Trophoblast cell (in vitro differentiated cells and primary cell): Measurements from ENCODE around the gene TGIF1.

ENCODE experiments used
- DNase-seq, 2 donors: peaks; one replicate each; pipeline ENCODE4 v3.0.0-alpha.2; 2016
- H2AFZ ChIP-seq: 2 replicates; pipeline ENCODE4 v1.6.1; 2013; ENCODE audit warnings: low read length, moderate library complexity, mild to moderate bottlenecking; ENCODE audit not compliant: insufficient read depth, poor library complexity
- H2AK5ac ChIP-seq: 2 replicates; pipeline ENCODE4 v1.6.1; 2013; ENCODE audit warnings: mild to moderate bottlenecking, low read length
- H2BK120ac ChIP-seq: 2 replicates; pipeline ENCODE4 v1.6.1; 2013; ENCODE audit warnings: low read length, mild to moderate bottlenecking, moderate library complexity; ENCODE audit not compliant: insufficient read depth, poor library complexity
- H2BK12ac ChIP-seq: 2 replicates; pipeline ENCODE4 v1.6.1; 2013; ENCODE audit warnings: mild to moderate bottlenecking, low read length, moderate library complexity
- H2BK5ac ChIP-seq: 2 replicates; pipeline ENCODE4 v1.6.1; 2013; ENCODE audit warnings: low read length, low read depth, moderate library complexity, mild to moderate bottlenecking; ENCODE audit not compliant: poor library complexity
- H3K14ac ChIP-seq: 2 replicates; pipeline ENCODE4 v1.6.1; 2013; ENCODE audit warnings: mild to moderate bottlenecking, low read length
- H3K18ac ChIP-seq: 2 replicates; pipeline ENCODE4 v1.6.1; 2013; ENCODE audit warnings: mild to moderate bottlenecking, low read length
- H3K23ac ChIP-seq: 2 replicates; pipeline ENCODE4 v1.6.1; 2013; ENCODE audit warnings: low read length
- H3K27ac ChIP-seq: 2 replicates; pipeline ENCODE4 v1.5.1; 2013; ENCODE audit warnings: low read depth, mild to moderate bottlenecking, inconsistent platforms, low read length, moderate library complexity
- H3K27me3 ChIP-seq: 2 replicates; pipeline ENCODE4 v1.6.1; 2013; ENCODE audit warnings: inconsistent platforms, mild to moderate bottlenecking, low read length, moderate library complexity; ENCODE audit not compliant: insufficient read depth
- H3K36me3 ChIP-seq, 2 experiments: 1 replicate in 1 of 2; 2 replicates in 1 of 2; pipeline ENCODE4 v1.6.1; 2013; ENCODE audit warnings: low read length in 2 of 2, mild to moderate bottlenecking in 2 of 2, moderate library complexity in 1 of 2; ENCODE audit not compliant: insufficient read depth in 2 of 2, control insufficient read depth in 1 of 2
- H3K4ac ChIP-seq: 2 replicates; pipeline ENCODE4 v1.6.1; 2013; ENCODE audit warnings: low read depth, mild to moderate bottlenecking, low read length, moderate library complexity
- H3K4me1 ChIP-seq, 2 experiments: 1 replicate in 1 of 2; 2 replicates in 1 of 2; pipeline ENCODE4 v1.6.1; 2013; ENCODE audit warnings: low read length in 2 of 2, mild to moderate bottlenecking in 2 of 2, moderate library complexity in 1 of 2; ENCODE audit not compliant: insufficient read depth in 2 of 2, control insufficient read depth in 1 of 2
- H3K4me2 ChIP-seq: 2 replicates; pipeline ENCODE4 v1.6.1; 2013; ENCODE audit warnings: inconsistent platforms, mild to moderate bottlenecking, low read length, moderate library complexity
- H3K4me3 ChIP-seq: 2 replicates; pipeline ENCODE4 v1.5.1; 2013; ENCODE audit warnings: mild to moderate bottlenecking, low read depth, low read length, inconsistent platforms
- H3K79me1 ChIP-seq: one replicate; pipeline ENCODE4 v1.6.1; 2013; ENCODE audit warnings: low read length
- H3K79me2 ChIP-seq: 2 replicates; pipeline ENCODE4 v1.6.1; 2013; ENCODE audit warnings: low read length, mild to moderate bottlenecking; ENCODE audit not compliant: control insufficient read depth, insufficient read depth, poor library complexity
- H3K9ac ChIP-seq: 2 replicates; pipeline ENCODE4 v1.6.1; 2013; ENCODE audit warnings: mild to moderate bottlenecking, low read length
- H3K9me3 ChIP-seq: 2 replicates; pipeline ENCODE4 v1.6.1; 2013; ENCODE audit warnings: low read depth, mild to moderate bottlenecking, control low read depth, inconsistent platforms, low read length; ENCODE audit not compliant: insufficient read depth
- H4K12ac ChIP-seq: 2 replicates; pipeline ENCODE4 v1.6.1; 2013; ENCODE audit warnings: low read depth, mild to moderate bottlenecking, low read length, moderate library complexity
- H4K8ac ChIP-seq: 2 replicates; pipeline ENCODE4 v1.6.1; 2013; ENCODE audit warnings: low read depth, mild to moderate bottlenecking, low read length, moderate library complexity
- H4K91ac ChIP-seq: one replicate; pipeline ENCODE4 v1.6.1; 2013; ENCODE audit warnings: low read depth, mild to moderate bottlenecking, low read length, moderate library complexity
- WGBS: extraction: QIAGEN DNeasy Blood & Tissue Kit; methylation state at CpG from one replicate; pipeline ENCODE4 v1.1.7; 2013; ENCODE audit warnings: missing lambda C conversion rate; ENCODE audit not compliant: insufficient read length, insufficient coverage; ENCODE audit errors: extremely low coverage; 5-methylcytosine and 5-hydroxymethylcytosine counted together

Gene TGIF1

GRCh38 chr18:3458952-3459853 is 9.2 kb downstream of the TGIF1 start:
- no peak overlapping the region for H3K14ac ChIP-seq
- no peak overlapping the region for H2AFZ ChIP-seq
- H3K23ac ChIP-seq, result no peak overlapping the region
- peaks cover 14 to 25% of the 10 kb centered on the region in 2 experiments for H3K36me3 ChIP-seq
- H3K4me1 ChIP-seq, result peaks cover 0 to 7% of the 10 kb centered on the region in 2 experiments
- no peak overlapping the region for H2BK120ac ChIP-seq
- no peaks in the 10 kb centered on the region for H3K27me3 ChIP-seq
- no peak overlapping the region for H4K91ac ChIP-seq
- no peaks in the 10 kb centered on the region for H3K9me3 ChIP-seq
- H3K18ac ChIP-seq, result no peak overlapping the region
- no peak overlapping the region for H2AK5ac ChIP-seq
- H4K12ac ChIP-seq, result no peak overlapping the region
- no peak overlapping the region for H2BK5ac ChIP-seq
- no peak overlapping the region for H3K4me2 ChIP-seq
- WGBS, result no CpG with 5 or more reads among the region's 5 CpGs
- peak in 1 of 2 donors; percentile 42 for DNase-seq
- no peak overlapping the region for H4K8ac ChIP-seq
- H3K4ac ChIP-seq, result no peak overlapping the region
- H3K79me1 ChIP-seq, result no peaks in the 10 kb centered on the region
- peaks cover 2% of the 10 kb centered on the region for H3K79me2 ChIP-seq
- H3K27ac ChIP-seq, result no peak overlapping the region
- no peak overlapping the region for H2BK12ac ChIP-seq
- no peak overlapping the region for H3K4me3 ChIP-seq
- H3K9ac ChIP-seq, result no peak overlapping the region

DNA sequence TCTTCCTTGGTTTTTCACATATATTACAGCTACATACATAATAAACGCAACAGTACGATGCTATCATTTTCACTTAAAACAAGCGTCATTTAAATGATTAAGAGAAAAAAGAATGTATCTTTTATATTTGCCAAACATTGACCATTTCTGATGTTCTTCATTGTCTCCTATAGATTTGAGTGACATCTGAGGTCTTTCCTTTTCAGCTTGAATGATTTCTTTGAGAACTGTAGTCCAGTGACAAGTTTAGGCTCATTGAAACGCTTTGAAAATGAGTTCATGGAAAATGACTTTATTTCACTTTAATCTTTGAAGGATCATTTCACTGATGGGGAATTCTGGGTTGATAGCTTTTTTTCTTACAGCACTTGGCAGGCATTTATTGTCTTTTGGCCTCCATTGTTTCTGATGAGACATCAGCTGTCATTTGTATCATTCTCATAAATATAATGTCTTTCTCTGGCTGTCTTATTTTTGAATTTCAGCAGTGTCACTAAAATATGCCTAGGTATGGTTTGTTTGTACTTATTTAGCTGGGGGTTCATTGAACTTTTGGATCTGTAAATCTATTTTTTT is 10.9 kb downstream of the TGIF1 start:
- Histone ChIP-seq H4K8ac (no peak overlapping the region), H3K36me3 (peaks cover 14 to 25% of the 10 kb centered on the region in 2 experiments), H3K4me1 (peaks cover 0 to 5% of the 10 kb centered on the region in 2 experiments), H3K4ac (no peak overlapping the region), H4K12ac (no peak overlapping the region), H3K23ac (no peak overlapping the region), H3K14ac (no peak overlapping the region), H3K4me3 (no peak overlapping the region), H2BK120ac (no peak overlapping the region), H3K18ac (no peak overlapping the region), H2AK5ac (no peak overlapping the region), H3K79me2 (peaks cover 2% of the 10 kb centered on the region), H2AFZ (no peak overlapping the region), H3K79me1 (no peaks in the 10 kb centered on the region), H3K9me3 (no peaks in the 10 kb centered on the region), H2BK5ac (no peak overlapping the region), H3K27ac (no peak overlapping the region), H2BK12ac (no peak overlapping the region), H3K27me3 (no peaks in the 10 kb centered on the region), H3K9ac (no peak overlapping the region), H4K91ac (no peak overlapping the region), H3K4me2 (no peak overlapping the region)
- no peak for DNase-seq
- no CpG with 5 or more reads among the region's 4 CpGs for WGBS

GRCh38 chr18:3461704-3462103 is 11.7 kb downstream of the TGIF1 start:
- Histone ChIP-seq H2AK5ac (no peak overlapping the region), H3K36me3 (peaks cover 11 to 19% of the 10 kb centered on the region in 2 experiments), H3K4me3 (no peak overlapping the region), H3K4ac (no peak overlapping the region), H3K18ac (no peak overlapping the region), H4K12ac (no peak overlapping the region), H3K4me2 (no peak overlapping the region), H3K14ac (no peak overlapping the region), H3K27ac (no peak overlapping the region), H3K79me2 (no peaks in the 10 kb centered on the region), H2AFZ (no peak overlapping the region), H3K79me1 (no peaks in the 10 kb centered on the region), H3K27me3 (no peaks in the 10 kb centered on the region), H2BK12ac (no peak overlapping the region), H4K91ac (no peak overlapping the region), H3K4me1 (no peaks in the 10 kb centered on the region), H4K8ac (no peak overlapping the region), H3K9me3 (no peaks in the 10 kb centered on the region), H3K23ac (no peak overlapping the region), H2BK5ac (no peak overlapping the region), H3K9ac (no peak overlapping the region), H2BK120ac (no peak overlapping the region)
- WGBS, result no CpG with 5 or more reads among the region's 5 CpGs
- no peak for DNase-seq

GRCh38 chr18:3463051-3463450 is 13.1 kb downstream of the TGIF1 start:
- Histone ChIP-seq H2AK5ac (no peak overlapping the region), H3K4me2 (no peak overlapping the region), H3K4me1 (no peaks in the 10 kb centered on the region), H2BK5ac (no peak overlapping the region), H3K27me3 (no peaks in the 10 kb centered on the region), H3K79me2 (no peaks in the 10 kb centered on the region), H3K23ac (no peak overlapping the region), H3K79me1 (no peaks in the 10 kb centered on the region), H3K4me3 (no peak overlapping the region), H3K18ac (no peak overlapping the region), H3K4ac (no peak overlapping the region), H3K14ac (no peak overlapping the region), H4K8ac (no peak overlapping the region), H2AFZ (no peak overlapping the region), H4K91ac (no peak overlapping the region), H3K27ac (no peak overlapping the region), H3K36me3 (peaks cover 4 to 12% of the 10 kb centered on the region in 2 experiments), H4K12ac (no peak overlapping the region), H2BK120ac (no peak overlapping the region), H3K9ac (no peak overlapping the region), H3K9me3 (no peaks in the 10 kb centered on the region), H2BK12ac (no peak overlapping the region)
- no peak for DNase-seq
- WGBS, result no CpG with 5 or more reads among the region's 2 CpGs
